Chondrocyte (in vitro differentiated cells): ENCODE results near the gene SHPK. TPM values are rescaled to one million over a fixed set of nuclear protein-coding genes. Genes with fewer than 3 reads are reported as not detected.

Experiments
- DNase-seq: peaks from one replicate; pipeline ENCODE4 v3.0.0; 2021; ENCODE audit warnings: mixed read lengths, low spot score
- H3K27ac Mint-ChIP-seq: one replicate; pipeline ENCODE4 v1.8.0; 2021; ENCODE audit warnings: mild to moderate bottlenecking, moderate library complexity, mixed read lengths; ENCODE audit not compliant: unreplicated experiment
- H3K27me3 Mint-ChIP-seq: 2 replicates; pipeline ENCODE4 v1.8.0; 2021; ENCODE audit warnings: low read depth, mixed read lengths
- H3K36me3 Mint-ChIP-seq: 2 replicates; pipeline ENCODE4 v1.8.0; 2021; ENCODE audit warnings: low read depth, mixed read lengths
- H3K4me1 Mint-ChIP-seq: 2 replicates; pipeline ENCODE4 v1.8.0; 2021; ENCODE audit warnings: low read depth, mild to moderate bottlenecking, mixed read lengths
- H3K4me3 Mint-ChIP-seq: one replicate; pipeline ENCODE4 v1.8.0; 2021; ENCODE audit warnings: mild to moderate bottlenecking, moderate library complexity, mixed read lengths; ENCODE audit not compliant: unreplicated experiment
- H3K9me3 Mint-ChIP-seq: 2 replicates; pipeline ENCODE4 v1.8.0; 2021; ENCODE audit warnings: low read depth, mixed read lengths
- CTCF ChIP-seq: fragments of 200-600 bp; sonication (generic); IDR thresholded peaks from 2 replicates; pipeline ENCODE4 v1.5.0; 2021; ENCODE audit warnings: antibody characterized with exemption, mild to moderate bottlenecking, moderate library complexity
- total RNA-seq: library from RNA; stranded (reverse); gene quantifications from 3 replicates; pipeline ENCODE4 v1.2.1, GENCODE V29; 2021

SHPK gene
- total RNA-seq, 1 donor from 2014 or later = 5.6 TPM

- Mint-ChIP-seq H3K36me3 (no peaks in the 10 kb centered on the region), H3K27me3 (peaks cover 11% of the 10 kb centered on the region), H3K4me3 (no peak overlapping the region), H3K27ac (no peak overlapping the region), H3K4me1 (no peaks in the 10 kb centered on the region), H3K9me3 (no peaks in the 10 kb centered on the region)
- no peak for DNase-seq
- no peak for TF ChIP-seq CTCF
Observed at GRCh38 chr17:3681057-3681456, 45.0 kb upstream of the SHPK start.

GRCh38 chr17:3679531-3680126 is 43.6 kb upstream of the SHPK start:
- Mint-ChIP-seq H3K4me1 (no peaks in the 10 kb centered on the region), H3K27me3 (peaks cover 11% of the 10 kb centered on the region), H3K36me3 (no peaks in the 10 kb centered on the region), H3K9me3 (no peaks in the 10 kb centered on the region), H3K4me3 (no peak overlapping the region), H3K27ac (no peak overlapping the region)
- DNase-seq = no peak
- TF ChIP-seq CTCF = no peak

GRCh38 chr17:3678821-3679530 is 42.9 kb upstream of the SHPK start:
- Mint-ChIP-seq H3K9me3 (no peaks in the 10 kb centered on the region), H3K27me3 (peaks cover 11% of the 10 kb centered on the region), H3K36me3 (no peaks in the 10 kb centered on the region), H3K4me1 (no peaks in the 10 kb centered on the region), H3K27ac (no peak overlapping the region), H3K4me3 (no peak overlapping the region)
- no peak for DNase-seq
- TF ChIP-seq CTCF = no peak

GRCh38 chr17:3678095-3678820 is 42.2 kb upstream of the SHPK start:
- Mint-ChIP-seq H3K9me3 (no peaks in the 10 kb centered on the region), H3K4me3 (no peak overlapping the region), H3K4me1 (no peaks in the 10 kb centered on the region), H3K27ac (no peak overlapping the region), H3K27me3 (peaks cover 11% of the 10 kb centered on the region), H3K36me3 (no peaks in the 10 kb centered on the region)
- DNase-seq = no peak
- TF ChIP-seq CTCF = no peak

- DNase-seq = no peak
- Mint-ChIP-seq H3K27me3 (no peaks in the 10 kb centered on the region), H3K9me3 (no peaks in the 10 kb centered on the region), H3K4me3 (no peak overlapping the region), H3K4me1 (no peaks in the 10 kb centered on the region), H3K36me3 (no peaks in the 10 kb centered on the region), H3K27ac (no peak overlapping the region)
- no peak for TF ChIP-seq CTCF
Observed at GRCh38 chr17:3675886-3676285, 39.8 kb upstream of the SHPK start.
